ENCODE data around the gene GLB1L2.

- TF ChIP-seq ZNF8 (CRISPR knock-in tag; IDR thresholded peaks at IDR 0.05) (no peak), ESRRG (CRISPR knock-in tag; IDR thresholded peaks at IDR 0.05) (no peak), PATZ1 (CRISPR knock-in tag; IDR thresholded peaks at IDR 0.05; ENCODE audit: borderline replicate concordance) (no peak), RARB (CRISPR knock-in tag; IDR thresholded peaks at IDR 0.05) (no peak), ZC3H10 (CRISPR knock-in tag; IDR thresholded peaks at IDR 0.05) (no peak), ZFP3 (CRISPR knock-in tag; IDR thresholded peaks at IDR 0.05) (no peak), POU6F1 (CRISPR knock-in tag; IDR thresholded peaks at IDR 0.05; ENCODE audit: borderline replicate concordance, low read depth) (no peak)
Measured at GRCh38 chr11:134416726-134417125, 84.9 kb downstream of the GLB1L2 start.

Data from SK-N-SH treated with all-trans-retinoic acid at 6 μM for 48 hours (cell line).